ENCODE data around the gene PGA5.

DNA sequence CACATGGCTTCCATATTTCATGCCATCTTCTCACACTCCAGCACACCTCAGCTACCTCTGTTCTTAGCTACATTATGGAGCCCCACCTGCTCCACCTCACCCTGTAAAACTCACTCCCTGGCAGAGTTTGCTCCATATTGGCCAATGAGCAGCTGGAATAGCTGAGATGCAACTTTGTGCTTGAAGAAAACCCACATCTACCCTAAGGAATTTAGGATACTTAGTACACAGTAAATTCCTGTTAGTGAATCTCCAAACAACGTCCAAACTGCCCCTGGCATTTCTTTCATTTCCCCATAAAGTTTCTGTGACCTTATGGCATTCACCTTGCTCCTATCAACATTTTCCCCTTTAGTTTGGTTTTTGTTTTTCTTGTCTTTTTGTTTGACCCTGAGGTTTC, 56.4 kb downstream of the PGA5 start:
- TF ChIP-seq CTCF (IDR thresholded peaks at IDR 0.05) (no peak), EP300 (IDR thresholded peaks at IDR 0.05) (no peak)

All from tibial nerve (tissue), 4 donors.